HepG2 (cell line): ENCODE measurements around the gene EYA2. TPM values are rescaled to one million over a fixed set of nuclear protein-coding genes. Genes with fewer than 3 reads are reported as not detected.

ENCODE experiments used
- AGO1 ChIP-seq: fragments of 200-400 bp; formaldehyde crosslinking; IDR thresholded peaks from 2 replicates; pipeline ENCODE4 v1.6.1; 2017; ENCODE audit warnings: mild to moderate bottlenecking, low read depth, low read length, moderate library complexity; ENCODE audit not compliant: poor library complexity, severe bottlenecking
- ARID5B ChIP-seq: IDR thresholded peaks from 2 replicates; pipeline ENCODE4 v1.4.0; 2020; ENCODE audit warnings: mild to moderate bottlenecking, missing genetic modification reagents
- BCL6 ChIP-seq: IDR thresholded peaks from 2 replicates; pipeline ENCODE4 v1.6.1; 2016; ENCODE audit warnings: missing genetic modification reagents, missing compliant biosample characterization
- ERF ChIP-seq: IDR thresholded peaks from 2 replicates; pipeline ENCODE4 v1.6.1; 2018; ENCODE audit warnings: missing biosample characterization, missing genetic modification reagents
- FOXA1 ChIP-seq, 2 experiments: fragments of 450-650 bp in 1 of 2; sonication (generic) in 1 of 2; formaldehyde crosslinking in 1 of 2; IDR thresholded peaks; 2 replicates each; pipeline versions ENCODE4 v1.4.0 to v1.6.1; 2016 to 2020; ENCODE audit warnings: missing genetic modification reagents in 1 of 2
- FOXA3 ChIP-seq: IDR thresholded peaks from 2 replicates; pipeline ENCODE4 v1.6.1; 2016; ENCODE audit warnings: missing genetic modification reagents, missing compliant biosample characterization
- LCORL ChIP-seq, 2 experiments: fragments of 450-650 bp in 1 of 2; sonication (generic) in 1 of 2; formaldehyde crosslinking in 1 of 2; IDR thresholded peaks; 2 replicates each; pipeline versions ENCODE4 v1.5.0 to v1.6.1; 2017 to 2020; ENCODE audit warnings: antibody characterized with exemption in 1 of 2, missing genetic modification reagents in 1 of 2
- MIER2 ChIP-seq: IDR thresholded peaks from 2 replicates; pipeline ENCODE4 v1.6.1; 2016; ENCODE audit warnings: missing biosample characterization, missing genetic modification reagents
- NCOA2 ChIP-seq: sonication (generic); formaldehyde crosslinking; IDR thresholded peaks from 2 replicates; pipeline ENCODE4 v1.8.0; 2022; ENCODE audit warnings: inconsistent platforms
- PHF21A ChIP-seq: sonication (generic); formaldehyde crosslinking; IDR thresholded peaks from 2 replicates; pipeline ENCODE4 v1.5.0; 2020; ENCODE audit warnings: mild to moderate bottlenecking, missing genetic modification reagents
- RBM39 ChIP-seq: fragments of 200-400 bp; formaldehyde crosslinking; IDR thresholded peaks from one replicate; pipeline ENCODE4 v1.6.1; 2018; ENCODE audit warnings: antibody characterized with exemption, mild to moderate bottlenecking, low read depth, low read length; ENCODE audit not compliant: poor library complexity, severe bottlenecking
- SALL1 ChIP-seq: sonication (generic); formaldehyde crosslinking; IDR thresholded peaks from 2 replicates; pipeline ENCODE4 v1.8.0; 2022; ENCODE audit warnings: mild to moderate bottlenecking, missing genetic modification reagents
- SOX6 ChIP-seq, 2 experiments: fragments of 450-650 bp in 1 of 2; sonication (generic) in 1 of 2; formaldehyde crosslinking in 1 of 2; IDR thresholded peaks; 2 replicates each; pipeline versions ENCODE4 v1.4.0 to v1.6.1; 2017 to 2020; ENCODE audit warnings: antibody characterized with exemption in 1 of 2, mild to moderate bottlenecking in 1 of 2, missing genetic modification reagents in 1 of 2
- SUZ12 ChIP-seq: fragments of 150-350 bp; IDR thresholded peaks from 2 replicates; pipeline ENCODE4 v1.6.1; 2014; ENCODE audit warnings: low read depth, low read length
- TEAD3 ChIP-seq: optimal IDR thresholded peaks from 2 replicates; pipeline ENCODE3; 2016; ENCODE audit warnings: borderline replicate concordance
- ZNF10 ChIP-seq: sonication (generic); formaldehyde crosslinking; IDR thresholded peaks from 2 replicates; pipeline ENCODE4 v1.4.0; 2020; ENCODE audit warnings: mild to moderate bottlenecking, low read depth, missing genetic modification reagents, borderline replicate concordance
- ZNF382 ChIP-seq: sonication (generic); formaldehyde crosslinking; IDR thresholded peaks from 2 replicates; pipeline ENCODE4 v1.5.0; 2020; ENCODE audit warnings: missing genetic modification reagents, mild to moderate bottlenecking, borderline replicate concordance
- ZNF503 ChIP-seq: sonication (generic); formaldehyde crosslinking; IDR thresholded peaks from 2 replicates; pipeline ENCODE4 v1.4.0; 2020; ENCODE audit warnings: missing genetic modification reagents
- ZNF552 ChIP-seq: sonication (generic); formaldehyde crosslinking; IDR thresholded peaks from 2 replicates; pipeline ENCODE4 v1.9.0; 2022; ENCODE audit warnings: missing genetic modification reagents, mild to moderate bottlenecking, borderline replicate concordance
- ZNF615 ChIP-seq: sonication (generic); formaldehyde crosslinking; IDR thresholded peaks from 2 replicates; pipeline ENCODE4 v1.5.0; 2020; ENCODE audit warnings: mild to moderate bottlenecking, missing genetic modification reagents, borderline replicate concordance
- ZNF878 ChIP-seq: sonication (generic); formaldehyde crosslinking; IDR thresholded peaks from 2 replicates; pipeline ENCODE4 v1.8.1; 2023; ENCODE audit warnings: mild to moderate bottlenecking, missing genetic modification reagents, moderate library complexity
- polyA plus RNA-seq, 8 experiments: library from polyadenylated mRNA; depleted of rRNA in 3 of 8; stranded (reverse) in 7 of 8; unstranded in 1 of 8; fragments of >200 nt; fragmentation: Illumina TruSeq in 4 of 8; extraction: Trizol in 4 of 8; gene quantifications; 2 replicates each; pipeline versions ENCODE4 v1.2.1 to v1.2.3, GENCODE V29; 2011 to 2016; ENCODE audit warnings: low read depth in 4 of 8, missing spikeins in 1 of 8, mixed read lengths in 1 of 8; ENCODE audit not compliant: insufficient read depth in 1 of 8
- total RNA-seq, 5 experiments: library from RNA; depleted of rRNA; stranded (reverse); fragments of >200 nt; fragmentation: Illumina TruSeq; extraction: Trizol; gene quantifications; 2 replicates each; pipeline ENCODE4 v1.2.3, GENCODE V29; 2016; ENCODE audit warnings: low read depth in 1 of 5

The EYA2 gene
- total and polyA plus RNA-seq, 2 of the 13 experiments (the other 11 are each of a cell fraction or from before 2014, with no cell fraction given), result not detected

- TF ChIP-seq MIER2 (no peak), ZNF615 (CRISPR knock-in tag) (0 out of 2 replicates have a peak, but pooled peaks have one; percentile 45), BCL6 (CRISPR knock-in tag) (peak; percentile 96), ZNF878 (CRISPR knock-in tag) (0 out of 2 replicates have a peak, but pooled peaks have one; percentile 41), PHF21A (CRISPR knock-in tag) (peak; percentile 51; the same call in 1 of the 2 replicates), LCORL (IDR thresholded peaks at IDR 0.05) (no peak), LCORL (CRISPR knock-in tag; IDR thresholded peaks at IDR 0.05) (0 out of 2 replicates have a peak, but pooled peaks have one; percentile 30), FOXA3 (CRISPR knock-in tag) (peak; percentile 23; the same call in 1 of the 2 replicates), TEAD3 (CRISPR knock-in tag) (peak; percentile 83), RBM39 (no peak), SUZ12 (no peak), ZNF382 (CRISPR knock-in tag) (no peak), FOXA1 (IDR thresholded peaks at IDR 0.05) (no peak), FOXA1 (CRISPR knock-in tag; IDR thresholded peaks at IDR 0.05) (peak; percentile 40; the same call in 1 of the 2 replicates), ERF (CRISPR knock-in tag) (0 out of 2 replicates have a peak, but pooled peaks have one; percentile 31), ARID5B (CRISPR knock-in tag) (peak; percentile 90), SOX6 (IDR thresholded peaks at IDR 0.05) (no peak), SOX6 (CRISPR knock-in tag; IDR thresholded peaks at IDR 0.05) (peak; percentile 70), ZNF503 (0 out of 2 replicates have a peak, but pooled peaks have one; percentile 34), AGO1 (no peak), SALL1 (CRISPR knock-in tag) (peak; percentile 39; the same call in 1 of the 2 replicates), ZNF10 (CRISPR knock-in tag) (no peak), ZNF552 (CRISPR knock-in tag) (no peak), NCOA2 (CRISPR knock-in tag) (peak; percentile 85)
Observed at GRCh38 chr20:47021850-47022249, 127.2 kb downstream of the EYA2 start (continued).
